PC-9 (cell line): ENCODE data around the gene KRT31.

ENCODE experiments used
- CTCF ChIP-seq: fragments of 200-600 bp; sonication (generic); conservative IDR thresholded peaks from 2 replicates; pipeline ENCODE4 v1.6.1; 2017; ENCODE audit warnings: mixed run types, antibody characterized with exemption, mild to moderate bottlenecking, moderate library complexity
- EZH2 ChIP-seq: fragments of 200-600 bp; sonication (generic); IDR thresholded peaks from 2 replicates; pipeline ENCODE4 v1.8.0; 2017; ENCODE audit warnings: antibody characterized with exemption, low read depth

GRCh38 chr17:41396340-41396739 is 1.1 kb downstream of the KRT31 start:
- TF ChIP-seq CTCF: no peak
- TF ChIP-seq EZH2: no peak
